ENCODE measurements around the gene FRAT1.

The FRAT1 gene

GRCh38 chr10:97311111-97311626, 7.9 kb upstream of the FRAT1 start:
- no peak for DNase-seq

GRCh38 chr10:97312897-97313296, 6.2 kb upstream of the FRAT1 start:
- DNase-seq, result no peak

- no peak for DNase-seq
Measured at GRCh38 chr10:97314671-97315070, 4.4 kb upstream of the FRAT1 start.

GRCh38 chr10:97319671-97320479, 804 bp downstream of the FRAT1 start:
- no peak for DNase-seq

GRCh38 chr10:97320480-97321031, 1.5 kb downstream of the FRAT1 start:
- DNase-seq, result no peak

GRCh38 chr10:97321032-97321803, 2.1 kb downstream of the FRAT1 start:
- no peak for DNase-seq

- DNase-seq, result no peak
Measured at GRCh38 chr10:97321804-97322190, 2.7 kb downstream of the FRAT1 start.

- DNase-seq, result no peak
Measured at GRCh38 chr10:97323501-97323900, 4.4 kb downstream of the FRAT1 start.

- DNase-seq, result no peak
Measured at GRCh38 chr10:97325754-97326153, 6.7 kb downstream of the FRAT1 start.

GRCh38 chr10:97327348-97328294, 8.6 kb downstream of the FRAT1 start:
- no peak for DNase-seq

- no peak for DNase-seq
Measured at GRCh38 chr10:97328646-97329453, 9.8 kb downstream of the FRAT1 start.

- no peak for DNase-seq
Measured at GRCh38 chr10:97329766-97330165, 10.7 kb downstream of the FRAT1 start.

GRCh38 chr10:97331153-97331703, 12.2 kb downstream of the FRAT1 start:
- no peak for DNase-seq

- DNase-seq, result no peak
Measured at GRCh38 chr10:97332591-97333350, 13.7 kb downstream of the FRAT1 start.

GRCh38 chr10:97333351-97333600, 14.2 kb downstream of the FRAT1 start:
- no peak for DNase-seq

GRCh38 chr10:97333601-97334369, 14.7 kb downstream of the FRAT1 start:
- DNase-seq, result peak; percentile 10

- peak; percentile 69 for DNase-seq
Measured at GRCh38 chr10:97334370-97335175, 15.5 kb downstream of the FRAT1 start, which contains the start of gene FRAT2. Gene FRAT2 (minus strand): TSS chr10:97334729. CDS start chr10:97334572, 157 bp downstream.

GRCh38 chr10:97335188-97335619, 16.1 kb downstream of the FRAT1 start:
- DNase-seq, result no peak

- DNase-seq, result no peak
Measured at GRCh38 chr10:97336006-97336405, 16.9 kb downstream of the FRAT1 start.

Data from DMS 273 treated with DMSO at 0.1 percent for 48 hours (cell line).